HFFc6 (cell line): Measurements from ENCODE around the gene ZNF629. TPM values are rescaled to one million over a fixed set of nuclear protein-coding genes. Genes with fewer than 3 reads are reported as not detected.

ENCODE experiments used
- DNase-seq: peaks from one replicate; pipeline ENCODE4 v3.0.0-alpha.2; 2018
- H3K27ac Mint-ChIP-seq: 2 replicates; pipeline ENCODE4 v1.8.0; 2020; ENCODE audit warnings: mild to moderate bottlenecking, mixed read lengths
- H3K27me3 Mint-ChIP-seq: 2 replicates; pipeline ENCODE4 v1.8.0; 2021; ENCODE audit warnings: mild to moderate bottlenecking, moderate library complexity, mixed read lengths; ENCODE audit not compliant: insufficient read depth
- H3K36me3 Mint-ChIP-seq: 2 replicates; pipeline ENCODE4 v1.8.0; 2021; ENCODE audit warnings: low read depth, mixed read lengths
- H3K4me1 Mint-ChIP-seq: 2 replicates; pipeline ENCODE4 v1.8.0; 2020; ENCODE audit warnings: low read depth, mixed read lengths
- H3K4me3 Mint-ChIP-seq: 2 replicates; pipeline ENCODE4 v1.8.0; 2020; ENCODE audit warnings: mild to moderate bottlenecking, moderate library complexity, mixed read lengths
- H3K9me3 Mint-ChIP-seq: 2 replicates; pipeline ENCODE4 v1.8.0; 2020; ENCODE audit warnings: mild to moderate bottlenecking, mixed read lengths
- total RNA-seq, 6 experiments: library from RNA; stranded (reverse); fragmentation: NEBNext Ultra II Directional; extraction: Animal tissue kit (Norgen Biotek cat#: 25700); gene quantifications; 2 replicates in 1 of 6; 3 replicates in 5 of 6; pipeline ENCODE4 v1.2.3, GENCODE V29; 2021
- TF ChIP-seq, protein P1 (sequence below): fragments of 200-600 bp; sonication (generic); IDR thresholded peaks from 2 replicates; pipeline ENCODE4 v1.5.0; 2021; ENCODE audit warnings: antibody characterized with exemption, mild to moderate bottlenecking

The ZNF629 gene
- total RNA-seq, 6 experiments from 2014 or later, result 19.4 to 21.8 (median 21.0) TPM

- no peaks in the 10 kb centered on the region for H3K9me3 Mint-ChIP-seq
- peak overlapping the region; percentile 97 for H3K4me3 Mint-ChIP-seq
- peak overlapping the region; percentile 89 for H3K27ac Mint-ChIP-seq
- peaks cover 25% of the 10 kb centered on the region for H3K36me3 Mint-ChIP-seq
- H3K4me1 Mint-ChIP-seq, result peaks cover 32% of the 10 kb centered on the region
- TF ChIP-seq, protein P1, sequence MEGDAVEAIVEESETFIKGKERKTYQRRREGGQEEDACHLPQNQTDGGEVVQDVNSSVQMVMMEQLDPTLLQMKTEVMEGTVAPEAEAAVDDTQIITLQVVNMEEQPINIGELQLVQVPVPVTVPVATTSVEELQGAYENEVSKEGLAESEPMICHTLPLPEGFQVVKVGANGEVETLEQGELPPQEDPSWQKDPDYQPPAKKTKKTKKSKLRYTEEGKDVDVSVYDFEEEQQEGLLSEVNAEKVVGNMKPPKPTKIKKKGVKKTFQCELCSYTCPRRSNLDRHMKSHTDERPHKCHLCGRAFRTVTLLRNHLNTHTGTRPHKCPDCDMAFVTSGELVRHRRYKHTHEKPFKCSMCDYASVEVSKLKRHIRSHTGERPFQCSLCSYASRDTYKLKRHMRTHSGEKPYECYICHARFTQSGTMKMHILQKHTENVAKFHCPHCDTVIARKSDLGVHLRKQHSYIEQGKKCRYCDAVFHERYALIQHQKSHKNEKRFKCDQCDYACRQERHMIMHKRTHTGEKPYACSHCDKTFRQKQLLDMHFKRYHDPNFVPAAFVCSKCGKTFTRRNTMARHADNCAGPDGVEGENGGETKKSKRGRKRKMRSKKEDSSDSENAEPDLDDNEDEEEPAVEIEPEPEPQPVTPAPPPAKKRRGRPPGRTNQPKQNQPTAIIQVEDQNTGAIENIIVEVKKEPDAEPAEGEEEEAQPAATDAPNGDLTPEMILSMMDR, result no peak
- peaks cover 5% of the 10 kb centered on the region for H3K27me3 Mint-ChIP-seq
- DNase-seq, result peak; percentile 52
Measured at GRCh38 chr16:30747331-30747730, 39.7 kb downstream of the ZNF629 start.

GRCh38 chr16:30746638-30747175, 40.3 kb downstream of the ZNF629 start:
- peaks cover 4% of the 10 kb centered on the region for H3K27me3 Mint-ChIP-seq
- no peaks in the 10 kb centered on the region for H3K9me3 Mint-ChIP-seq
- peak overlapping the region; percentile 34 for H3K4me3 Mint-ChIP-seq
- H3K36me3 Mint-ChIP-seq, result peaks cover 31% of the 10 kb centered on the region
- H3K4me1 Mint-ChIP-seq, result peaks cover 38% of the 10 kb centered on the region
- TF ChIP-seq, protein P1, result no peak
- no peak for DNase-seq
- H3K27ac Mint-ChIP-seq, result peak overlapping the region; percentile 89

DNA sequence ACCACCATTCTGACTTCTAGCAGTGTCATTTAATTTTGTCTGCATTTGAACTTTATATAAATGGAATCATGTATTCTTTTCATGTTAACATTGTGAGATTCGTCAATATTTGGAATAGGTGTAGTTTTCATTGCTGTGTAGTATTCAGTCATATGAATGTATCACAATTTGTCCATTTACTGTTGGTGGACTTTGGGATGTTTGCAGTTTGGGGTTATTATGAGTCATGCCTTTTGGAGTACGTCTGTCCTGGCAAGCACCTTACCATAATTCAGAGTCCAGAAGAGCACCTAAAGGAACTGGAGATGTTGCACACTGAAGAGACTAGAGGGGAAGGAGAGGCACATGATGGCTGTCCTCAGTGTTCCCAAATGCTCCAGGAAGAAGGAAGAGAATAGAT, 41.9 kb downstream of the ZNF629 start:
- H3K36me3 Mint-ChIP-seq, result peaks cover 33% of the 10 kb centered on the region
- peaks cover 4% of the 10 kb centered on the region for H3K27me3 Mint-ChIP-seq
- H3K4me3 Mint-ChIP-seq, result no peak overlapping the region
- DNase-seq, result no peak
- TF ChIP-seq, protein P1, result no peak
- H3K9me3 Mint-ChIP-seq, result no peaks in the 10 kb centered on the region
- H3K4me1 Mint-ChIP-seq, result peaks cover 54% of the 10 kb centered on the region
- no peak overlapping the region for H3K27ac Mint-ChIP-seq

DNA sequence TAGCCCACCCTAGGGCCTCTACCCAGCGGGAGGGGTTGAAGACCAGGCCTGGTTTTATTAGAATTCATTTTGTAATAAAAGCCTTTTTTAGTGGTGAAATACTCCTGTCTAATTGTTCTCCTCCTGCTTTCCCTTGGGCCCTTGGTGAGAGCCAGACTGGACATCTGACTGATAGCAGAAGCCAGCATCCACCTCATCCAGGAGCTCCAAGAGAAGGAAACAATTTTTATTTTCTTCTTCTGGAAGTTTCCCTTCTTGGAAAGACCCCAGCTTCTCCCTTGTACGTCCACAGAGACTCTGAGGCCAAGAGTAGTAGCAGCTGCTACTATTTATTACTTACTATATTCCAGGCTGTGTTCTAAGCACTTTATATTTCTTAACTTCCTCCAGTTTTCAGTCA, 42.8 kb downstream of the ZNF629 start:
- DNase-seq, result no peak
- Mint-ChIP-seq H3K4me3 (no peak overlapping the region), H3K9me3 (no peaks in the 10 kb centered on the region), H3K27ac (no peak overlapping the region), H3K4me1 (peaks cover 48% of the 10 kb centered on the region), H3K27me3 (peaks cover 1% of the 10 kb centered on the region; the same call in 1 of the 2 replicates), H3K36me3 (peaks cover 30% of the 10 kb centered on the region)
- TF ChIP-seq, protein P1, result no peak

- Mint-ChIP-seq H3K9me3 (no peaks in the 10 kb centered on the region), H3K27me3 (peaks cover 3% of the 10 kb centered on the region), H3K27ac (no peak overlapping the region), H3K36me3 (peaks cover 28% of the 10 kb centered on the region), H3K4me3 (no peak overlapping the region), H3K4me1 (peaks cover 43% of the 10 kb centered on the region)
- DNase-seq, result no peak
- TF ChIP-seq, protein P1, result no peak
Measured at GRCh38 chr16:30743716-30744115, 43.3 kb downstream of the ZNF629 start.
